A673 (cell line): ENCODE results near the gene SRSF9. TPM values are rescaled to one million over a fixed set of nuclear protein-coding genes. Genes with fewer than 3 reads are reported as not detected.

Experiments used
- BruUV-seq: library from RNA; stranded (reverse); fragments of 400-500 nt; replicated peaks from 2 replicates; lab custom pipeline; 2021; lab: Mats Ljungman, UMichigan
- CTCF ChIA-PET: fragments of 300-600 bp; sonication (Branson Sonifier 250); formaldehyde crosslinking; loops from one replicate; lab custom pipeline; 2022; ENCODE audit warnings: antibody characterized with exemption; lab: Charles Lee
- POLR2A ChIA-PET: fragments of 300-600 bp; sonication (Branson Sonifier 250); formaldehyde crosslinking; loops from one replicate; lab custom pipeline; 2022; ENCODE audit warnings: antibody characterized with exemption; ENCODE audit not compliant: low non-redundant PET; lab: Charles Lee
- DNase-seq: peaks from one replicate; pipeline ENCODE4 v3.0.0-alpha.2; 2015; ENCODE audit warnings: low spot score
- H3K27ac ChIP-seq: fragments of 200-600 bp; sonication (generic); 2 replicates; pipeline ENCODE4 v1.5.1; 2016; ENCODE audit warnings: mixed run types, low read depth, mild to moderate bottlenecking, mixed read lengths, antibody characterized with exemption, low read length; ENCODE audit not compliant: poor library complexity, severe bottlenecking
- H3K27me3 ChIP-seq: fragments of 200-600 bp; sonication (generic); replicated peaks from 2 replicates; pipeline ENCODE4 v1.6.1; 2017; ENCODE audit warnings: mixed run types, low read depth, mild to moderate bottlenecking, mixed read lengths, antibody characterized with exemption, low read length; ENCODE audit not compliant: insufficient read depth, poor library complexity
- H3K36me3 ChIP-seq: fragments of 200-600 bp; sonication (generic); 2 replicates; pipeline ENCODE4 v1.6.1; 2016; ENCODE audit warnings: mixed run types, mild to moderate bottlenecking, mixed read lengths, antibody characterized with exemption, low read length; ENCODE audit not compliant: insufficient read depth, poor library complexity, severe bottlenecking
- H3K4me1 ChIP-seq: fragments of 200-600 bp; sonication (generic); 2 replicates; pipeline ENCODE4 v1.6.1; 2017; ENCODE audit warnings: mixed run types, mild to moderate bottlenecking, mixed read lengths, antibody characterized with exemption, low read length; ENCODE audit not compliant: insufficient read depth, poor library complexity, severe bottlenecking
- H3K4me3 ChIP-seq: fragments of 200-600 bp; sonication (generic); 2 replicates; pipeline ENCODE4 v1.5.1; 2016; ENCODE audit warnings: low read depth, mixed run types, mild to moderate bottlenecking, mixed read lengths, low read length; ENCODE audit not compliant: poor library complexity, severe bottlenecking
- H3K9me3 ChIP-seq: fragments of 200-600 bp; sonication (generic); 2 replicates; pipeline ENCODE4 v1.6.1; 2016; ENCODE audit warnings: mixed run types, low read depth, mild to moderate bottlenecking, mixed read lengths, antibody characterized with exemption, low read length; ENCODE audit not compliant: poor library complexity, severe bottlenecking
- EZH2 ChIP-seq: fragments of 200-600 bp; sonication (generic); IDR thresholded peaks from 2 replicates; pipeline ENCODE4 v1.6.1; 2017; ENCODE audit warnings: borderline replicate concordance, low read depth, mild to moderate bottlenecking, mixed read lengths, antibody characterized with exemption, low read length; ENCODE audit not compliant: poor library complexity, severe bottlenecking
- intact Hi-C: fragments of 100-400 bp; cut with micrococcal nuclease; formaldehyde crosslinking; loops from one replicate; pipeline ENCODE4 v1.10.0; 2022; ENCODE audit not compliant: unreplicated experiment
- total RNA-seq: library from RNA; stranded (reverse); gene quantifications from 2 replicates; pipeline ENCODE4 v1.2.3, GENCODE V29; 2021
- TF ChIP-seq, protein P1 (sequence below): fragments of 300-800, 200-600 bp; sonication (generic); conservative IDR thresholded peaks from 2 replicates; pipeline ENCODE4 v1.5.1; 2017; ENCODE audit warnings: low read depth, mild to moderate bottlenecking, antibody characterized with exemption, low read length, moderate library complexity, mixed read lengths

SRSF9 gene
- total RNA-seq, 1 experiment from 2014 or later, result 328 TPM

DNA sequence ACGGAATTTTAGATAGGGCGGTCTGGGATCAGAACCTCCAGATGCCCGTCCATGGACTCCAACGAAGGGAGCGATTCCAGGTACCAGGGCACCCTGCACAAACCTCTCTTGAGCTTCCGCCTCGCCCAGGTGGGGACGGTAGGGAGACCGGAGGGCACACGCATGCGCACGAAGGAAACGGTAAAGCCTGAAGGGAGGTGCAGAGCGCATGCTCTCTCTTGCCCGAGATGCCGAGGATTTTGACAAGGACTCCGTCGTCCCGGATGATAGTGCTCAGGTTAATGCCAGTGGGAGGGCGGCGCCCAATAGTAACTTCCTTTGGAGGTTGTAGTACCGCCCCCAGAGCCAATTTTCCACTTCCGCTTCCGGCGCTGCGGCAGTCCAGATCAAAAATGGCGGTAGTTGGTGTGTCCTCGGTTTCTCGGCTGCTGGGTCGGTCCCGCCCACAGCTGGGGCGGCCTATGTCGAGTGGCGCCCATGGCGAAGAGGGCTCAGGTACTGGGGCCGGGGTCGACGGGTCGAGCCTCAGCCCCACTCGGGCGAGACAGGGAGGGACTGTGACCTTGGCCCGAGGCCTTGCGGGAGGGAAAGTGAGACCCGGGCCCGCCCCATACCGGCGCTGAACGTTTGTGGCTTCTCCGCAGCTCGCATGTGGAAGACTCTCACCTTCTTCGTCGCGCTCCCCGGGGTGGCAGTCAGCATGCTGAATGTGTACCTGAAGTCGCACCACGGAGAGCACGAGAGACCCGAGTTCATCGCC, 31.6 kb downstream of the SRSF9 start, which contains the start of gene COX6A1:
COX6A1 (plus strand) TSS at position 379 of the 760 bp plus-strand sequence; CDS start at position 393, 14 bp downstream.
- H3K9me3 ChIP-seq, result no peaks in the 10 kb centered on the region
- no TSS peak for BruUV-seq
- TF ChIP-seq, protein P1, sequence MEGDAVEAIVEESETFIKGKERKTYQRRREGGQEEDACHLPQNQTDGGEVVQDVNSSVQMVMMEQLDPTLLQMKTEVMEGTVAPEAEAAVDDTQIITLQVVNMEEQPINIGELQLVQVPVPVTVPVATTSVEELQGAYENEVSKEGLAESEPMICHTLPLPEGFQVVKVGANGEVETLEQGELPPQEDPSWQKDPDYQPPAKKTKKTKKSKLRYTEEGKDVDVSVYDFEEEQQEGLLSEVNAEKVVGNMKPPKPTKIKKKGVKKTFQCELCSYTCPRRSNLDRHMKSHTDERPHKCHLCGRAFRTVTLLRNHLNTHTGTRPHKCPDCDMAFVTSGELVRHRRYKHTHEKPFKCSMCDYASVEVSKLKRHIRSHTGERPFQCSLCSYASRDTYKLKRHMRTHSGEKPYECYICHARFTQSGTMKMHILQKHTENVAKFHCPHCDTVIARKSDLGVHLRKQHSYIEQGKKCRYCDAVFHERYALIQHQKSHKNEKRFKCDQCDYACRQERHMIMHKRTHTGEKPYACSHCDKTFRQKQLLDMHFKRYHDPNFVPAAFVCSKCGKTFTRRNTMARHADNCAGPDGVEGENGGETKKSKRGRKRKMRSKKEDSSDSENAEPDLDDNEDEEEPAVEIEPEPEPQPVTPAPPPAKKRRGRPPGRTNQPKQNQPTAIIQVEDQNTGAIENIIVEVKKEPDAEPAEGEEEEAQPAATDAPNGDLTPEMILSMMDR, result no peak
- TF ChIP-seq EZH2, result no peak
- H3K27ac ChIP-seq, result peak within 1 kb of the TSS; percentile 69
- H3K4me3 ChIP-seq, result peak within 1 kb of the TSS; percentile 74
- peaks cover 12% of the 10 kb centered on the region for H3K4me1 ChIP-seq
- POLR2A ChIA-PET, result no interaction called here
- peak; percentile 99 for DNase-seq
- intact Hi-C loops, result loop anchor here (10.0 kb wide), 2 partner anchors 113 to 213 kb away; partner anchors contain the start of gene PLA2G1B
- CTCF ChIA-PET, result no interaction called here
- no peaks in the 10 kb centered on the region for H3K27me3 ChIP-seq
- H3K36me3 ChIP-seq, result peaks cover 25% of the 10 kb centered on the region

DNA sequence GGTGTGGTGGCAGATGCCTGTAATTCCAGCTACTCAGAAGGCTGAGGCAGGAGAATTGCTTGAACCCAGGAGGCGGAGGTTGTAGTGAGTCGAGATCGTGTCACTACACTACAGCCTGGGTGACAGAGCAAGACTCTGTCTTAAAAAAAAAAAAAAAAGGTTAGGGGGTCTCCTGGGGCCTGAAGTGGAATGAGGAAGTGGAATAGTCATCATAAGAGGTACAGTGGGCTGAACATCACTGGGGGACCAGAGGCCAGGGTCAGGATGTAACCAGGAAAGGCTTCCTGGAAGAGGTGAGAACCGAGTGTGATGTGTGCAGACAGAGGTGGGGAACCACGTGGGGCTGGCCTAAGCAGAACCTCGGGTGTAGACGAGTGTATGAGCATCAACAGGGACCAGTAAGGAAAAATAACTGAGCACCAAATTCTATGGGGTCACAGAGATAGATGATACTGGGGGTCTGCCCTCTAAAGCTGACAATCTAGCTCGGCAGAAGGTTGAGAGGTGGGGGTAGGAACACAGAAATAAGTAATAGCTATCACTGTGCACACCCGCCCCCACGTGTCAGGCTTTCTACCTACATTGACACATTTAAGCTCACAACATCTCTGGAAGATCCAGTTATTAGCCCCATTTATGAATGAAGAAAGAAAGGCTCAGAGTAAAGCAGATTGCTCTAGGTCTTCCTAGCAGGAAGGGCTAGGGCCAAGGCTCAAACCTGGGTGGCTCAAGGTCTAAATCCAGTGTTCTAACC, 36.6 kb downstream of the SRSF9 start:
- Histone ChIP-seq H3K4me3 (no peak overlapping the region), H3K27me3 (no peaks in the 10 kb centered on the region), H3K9me3 (no peaks in the 10 kb centered on the region), H3K36me3 (no peaks in the 10 kb centered on the region), H3K4me1 (no peaks in the 10 kb centered on the region), H3K27ac (no peak overlapping the region)
- intact Hi-C loops, result loop anchor here (10.0 kb wide), 2 partner anchors 108 to 208 kb away; partner anchors contain the start of gene PLA2G1B
- POLR2A ChIA-PET, result no interaction called here
- DNase-seq, result no peak
- CTCF ChIA-PET, result interaction anchor here (0.7 kb wide), 1 partner anchor 193 kb away, joined by 3 read pairs; no protein-coding TSS in a partner anchor
- TF ChIP-seq, protein P1, result no peak
- no TSS peak for BruUV-seq

DNA sequence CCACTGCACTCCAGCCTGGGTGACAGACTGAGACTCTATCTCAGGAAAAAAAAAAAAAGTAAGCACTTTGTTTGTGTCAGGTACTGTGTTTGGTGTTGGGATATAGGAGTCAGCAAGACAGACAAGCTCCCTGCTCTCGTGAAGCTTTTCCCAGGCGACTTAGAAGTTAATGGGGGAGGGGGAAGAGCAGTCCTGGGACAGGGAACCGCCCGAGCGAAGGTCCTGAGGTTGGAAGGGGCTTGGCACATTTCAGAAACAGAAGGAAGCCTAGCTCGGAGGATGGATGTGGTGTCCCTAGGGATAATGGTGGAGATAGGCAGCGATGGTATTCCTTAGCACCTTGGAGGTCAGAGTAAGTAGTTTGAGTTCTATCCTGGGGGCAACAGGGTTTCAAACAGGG, 40.2 kb downstream of the SRSF9 start:
- BruUV-seq, result no TSS peak
- no peaks in the 10 kb centered on the region for H3K27me3 ChIP-seq
- intact Hi-C loops, result no loop called here
- ChIA-PET POLR2A (no interaction called here), CTCF (interaction anchor here (0.6 to 0.7 kb wide), 3 partner anchors 51 to 478 kb away, joined by 3 to 4 read pairs (median 3); no protein-coding TSS in a partner anchor)
- no peak overlapping the region for H3K4me3 ChIP-seq
- no peak for TF ChIP-seq EZH2
- TF ChIP-seq, protein P1, result no peak
- no peak for DNase-seq
- no peak overlapping the region for H3K27ac ChIP-seq
- H3K9me3 ChIP-seq, result no peaks in the 10 kb centered on the region
- no peaks in the 10 kb centered on the region for H3K4me1 ChIP-seq
- H3K36me3 ChIP-seq, result no peaks in the 10 kb centered on the region
